ENCODE data around the gene KAZALD1.

KAZALD1 gene

DNA sequence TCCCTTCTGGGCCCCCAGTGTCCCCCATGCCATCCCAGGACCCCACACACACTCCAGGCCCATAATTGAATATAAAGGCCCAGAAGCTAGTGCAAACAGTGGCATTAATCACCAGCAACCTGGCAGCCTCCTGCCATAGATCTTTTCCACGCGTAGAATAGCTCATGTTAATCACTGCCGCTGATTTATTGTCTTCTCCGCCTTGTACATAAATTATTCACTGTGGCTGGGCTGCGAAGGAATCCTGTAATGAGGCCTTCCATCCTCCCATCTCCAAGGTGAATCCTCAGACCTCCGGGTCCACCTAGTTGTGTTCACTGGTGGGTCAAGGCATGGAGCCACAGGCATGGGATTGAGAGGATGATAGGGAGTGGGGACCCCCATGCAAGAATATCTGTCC is 33.2 kb downstream of the KAZALD1 start:
- no peak for DNase-seq (ENCODE audit: low spot score)

DNA sequence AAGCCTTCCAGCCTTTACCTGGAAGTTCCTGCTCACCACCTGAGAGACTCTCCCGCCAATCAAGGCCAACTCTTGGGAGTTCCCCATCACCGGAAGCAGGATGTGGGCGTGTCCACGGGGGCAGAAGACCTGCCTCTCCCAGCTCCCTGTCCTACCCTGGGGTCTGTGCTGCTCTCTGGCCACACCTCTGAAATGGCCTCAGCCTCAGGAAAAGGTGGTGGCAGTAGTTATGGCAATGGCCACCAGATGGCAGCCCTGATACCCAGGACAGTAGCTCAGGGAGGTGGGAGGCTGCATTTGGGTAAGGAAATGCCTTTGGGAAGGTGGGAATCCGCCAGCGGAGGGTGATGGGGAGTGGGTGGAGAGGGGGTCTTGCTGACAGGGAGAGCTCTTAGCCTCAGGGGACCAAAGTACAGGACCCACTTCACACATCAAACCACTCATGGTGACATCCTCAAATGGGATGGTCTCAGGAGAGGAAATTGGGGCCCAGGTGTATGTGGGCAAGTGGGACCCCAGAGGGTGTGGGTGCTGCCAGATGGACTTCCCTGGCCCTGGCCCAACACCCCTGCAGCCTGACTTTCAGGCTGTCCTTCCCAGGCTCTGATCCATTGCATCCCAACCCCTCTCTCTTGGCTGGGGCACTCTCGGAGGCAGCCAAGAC is 33.9 kb downstream of the KAZALD1 start:
- DNase-seq (ENCODE audit: low spot score): peak; percentile 85

DNA sequence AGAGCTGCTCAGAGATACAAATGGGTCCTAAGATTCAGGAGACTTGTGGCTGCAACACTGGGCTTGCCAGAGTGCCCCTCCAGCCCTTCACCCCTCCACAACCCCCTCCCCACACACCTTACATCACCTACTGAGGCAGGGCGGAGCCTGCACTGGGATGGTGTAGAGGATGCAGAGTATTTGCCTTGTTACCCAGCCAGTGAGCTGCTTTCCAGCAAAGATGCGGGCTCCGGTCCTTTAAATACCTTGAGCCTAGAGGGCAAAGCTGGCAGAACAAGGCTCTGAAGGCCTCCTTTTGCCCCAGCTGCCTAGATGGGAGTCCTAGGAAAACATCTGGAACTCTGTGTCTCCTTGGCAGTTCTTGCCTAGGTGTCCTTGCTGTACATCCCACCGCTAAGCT is 34.6 kb downstream of the KAZALD1 start:
- DNase-seq (ENCODE audit: low spot score): no peak

DNA sequence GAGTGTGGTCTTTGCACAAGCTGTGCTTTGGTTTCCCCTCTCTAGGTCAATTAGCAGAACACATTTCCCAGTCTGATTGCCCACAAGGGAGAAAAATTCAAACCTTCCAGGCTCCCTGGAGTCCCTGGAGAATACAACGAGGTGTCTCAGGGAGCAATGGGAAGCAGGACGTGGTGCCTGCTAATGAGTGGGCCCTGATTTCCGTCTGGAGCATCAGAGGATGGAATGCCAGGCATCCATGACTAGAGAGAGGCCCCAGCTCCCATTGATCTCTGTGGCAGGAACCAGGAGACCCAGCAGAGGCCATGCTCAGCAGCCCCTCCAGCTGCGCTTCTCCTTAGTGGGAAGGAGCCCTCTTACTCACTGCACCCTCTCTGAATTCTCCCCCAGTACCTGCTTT is 36.1 kb downstream of the KAZALD1 start:
- no peak for DNase-seq (ENCODE audit: low spot score)

DNA sequence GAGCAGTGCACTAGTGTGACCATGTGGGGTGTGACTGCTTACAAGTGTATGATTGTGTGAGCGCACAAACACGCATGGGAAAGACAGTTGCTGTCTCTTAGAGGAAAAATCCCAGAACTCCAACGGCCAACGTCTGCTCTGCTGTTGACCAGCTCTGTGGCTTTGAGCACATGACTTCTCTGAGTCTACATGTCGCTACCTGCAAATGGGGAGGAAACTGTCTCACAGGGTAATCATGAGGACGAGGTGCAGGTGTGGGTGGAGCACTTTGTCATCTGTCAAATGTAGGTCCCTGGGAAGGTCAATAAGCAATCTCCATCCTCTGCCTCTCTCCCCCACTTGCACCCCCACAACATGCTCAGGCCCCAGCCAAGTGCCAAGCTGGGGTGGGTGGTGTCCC is 38.1 kb downstream of the KAZALD1 start:
- DNase-seq (ENCODE audit: low spot score): no peak

DNA sequence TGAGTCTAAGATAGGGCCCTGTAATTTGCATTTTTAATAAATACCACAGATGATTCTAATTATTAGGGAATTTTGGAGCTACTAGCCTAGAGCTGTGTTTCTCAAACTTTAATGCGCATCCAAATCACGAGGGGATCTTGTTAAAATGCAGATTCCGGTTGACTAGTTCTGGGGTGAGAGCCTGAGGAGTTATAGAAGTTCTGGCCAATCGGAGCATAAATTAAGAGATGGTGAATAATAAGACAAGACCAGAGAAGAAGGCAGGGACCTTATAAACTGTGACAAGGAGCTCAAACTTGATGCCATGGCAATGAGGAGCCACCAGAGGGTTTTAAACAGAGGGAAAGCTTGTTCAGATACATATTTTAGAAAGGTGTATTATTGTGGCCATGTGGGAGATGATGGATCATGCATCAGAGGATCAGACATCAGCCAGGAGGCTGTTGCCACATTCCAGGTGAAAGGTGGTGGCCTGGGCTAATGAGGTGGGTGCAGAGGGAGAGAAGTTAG is 39.6 kb downstream of the KAZALD1 start:
- DNase-seq (ENCODE audit: low spot score): no peak

DNA sequence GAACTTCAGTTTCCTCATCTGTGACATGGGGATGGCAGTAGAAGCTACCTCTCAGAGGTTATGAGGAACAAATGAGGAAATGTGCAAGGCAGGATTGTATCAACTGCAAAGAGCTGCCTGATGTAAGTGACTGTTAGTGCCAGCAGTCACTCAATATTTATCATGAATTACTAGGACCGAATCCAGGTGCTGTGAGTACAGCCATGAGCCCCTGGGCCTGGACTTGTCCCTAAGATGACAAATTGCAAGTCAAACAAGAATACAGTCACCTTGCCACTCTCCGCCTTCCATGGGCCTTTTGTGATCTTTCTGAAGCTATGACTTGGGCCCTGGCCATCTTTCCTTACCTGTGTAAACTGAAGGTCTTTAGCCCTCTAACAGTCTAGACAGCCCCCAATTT is 41.6 kb downstream of the KAZALD1 start:
- no peak for DNase-seq (ENCODE audit: low spot score)

DNA sequence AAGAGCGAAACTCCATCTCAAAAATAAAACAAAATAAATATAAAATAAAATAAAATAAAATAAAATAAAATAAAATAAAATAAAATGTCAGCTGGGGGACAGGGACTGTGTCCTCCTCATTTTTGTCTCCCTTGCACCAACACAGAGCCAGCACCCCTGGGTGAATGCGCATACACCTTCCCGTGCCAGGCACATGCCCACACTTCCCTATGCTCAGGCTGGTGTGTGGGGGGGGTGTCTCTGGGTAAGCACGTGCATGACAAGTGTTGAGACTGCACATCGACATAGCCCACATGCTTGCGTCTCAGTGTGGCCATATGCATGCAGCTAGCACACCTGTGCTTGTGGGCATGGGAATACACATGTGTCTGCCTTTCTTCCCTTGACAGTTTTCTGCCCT is 44.6 kb downstream of the KAZALD1 start:
- DNase-seq (ENCODE audit: low spot score): no peak

DNA sequence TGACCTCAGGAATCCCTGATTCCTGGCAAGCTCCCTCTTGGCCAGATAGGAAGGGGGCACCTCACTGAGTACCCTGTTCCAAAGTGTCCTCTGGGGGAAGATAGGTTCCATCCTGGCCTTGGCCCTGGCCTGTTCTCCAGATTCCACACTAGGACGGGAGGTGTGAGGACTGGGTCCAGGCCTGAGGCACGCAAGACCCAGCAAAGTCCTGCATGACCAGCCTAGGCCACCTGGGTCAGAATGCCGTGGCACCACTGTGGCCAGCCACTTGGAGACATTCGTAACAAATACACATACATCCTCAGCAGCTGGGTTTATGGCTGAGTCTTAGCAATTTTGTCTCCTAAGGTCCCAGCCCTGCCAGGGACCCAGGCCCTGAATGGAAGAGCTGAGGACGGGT is 46.0 kb downstream of the KAZALD1 start:
- DNase-seq (ENCODE audit: low spot score): no peak

DNA sequence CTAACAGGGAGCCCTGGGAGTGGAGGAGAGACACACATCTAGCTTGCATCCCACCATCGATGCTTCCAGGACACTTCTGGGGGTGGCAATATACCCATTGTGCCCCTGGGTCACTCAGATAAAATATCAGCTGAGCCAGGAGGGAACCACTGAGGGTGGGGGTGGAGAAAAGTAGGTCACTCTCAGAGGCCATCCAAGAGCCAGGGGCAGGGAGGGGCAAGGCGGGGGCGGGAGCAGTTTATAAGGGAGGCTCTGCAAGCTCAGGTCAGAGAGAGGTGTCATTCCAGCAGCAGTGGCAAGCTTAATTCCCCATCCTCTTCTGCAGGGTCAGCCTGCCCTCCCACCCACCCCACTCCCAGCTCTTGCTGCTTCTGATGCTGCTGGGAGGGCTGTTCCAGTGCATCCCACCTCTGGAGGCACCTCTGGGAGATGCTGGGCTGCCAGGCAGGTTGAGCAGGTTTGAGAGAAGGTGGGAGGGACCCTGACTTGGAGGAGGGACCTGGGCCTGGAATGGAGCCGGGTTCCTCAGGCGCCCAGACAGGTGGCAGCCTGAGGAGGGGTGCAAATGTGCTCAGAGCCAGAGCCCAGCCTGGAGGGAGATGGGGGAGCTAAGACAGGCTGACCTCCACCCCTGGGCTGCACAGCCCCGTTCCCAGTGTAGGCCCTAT is 49.2 kb downstream of the KAZALD1 start:
- DNase-seq (ENCODE audit: low spot score): no peak

DNA sequence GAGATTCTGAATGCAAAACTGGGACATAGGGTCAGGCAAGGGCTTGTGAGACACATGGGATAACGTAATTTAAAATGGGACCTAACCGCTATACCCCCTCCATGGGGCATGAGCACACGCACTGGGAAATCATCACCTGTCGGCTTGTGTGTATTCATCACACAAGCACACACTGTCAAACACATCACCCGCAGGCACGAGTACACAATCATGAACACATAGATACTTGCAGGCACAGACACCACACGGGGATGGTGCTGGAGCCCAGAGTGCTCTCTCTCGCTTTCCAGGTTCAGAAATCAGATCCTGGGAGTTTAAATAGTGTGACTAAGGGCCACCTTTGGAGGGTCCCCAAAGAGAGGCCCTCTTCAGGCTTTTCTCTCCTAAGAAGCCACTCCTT is 49.8 kb downstream of the KAZALD1 start:
- no peak for DNase-seq (ENCODE audit: low spot score)

DNA sequence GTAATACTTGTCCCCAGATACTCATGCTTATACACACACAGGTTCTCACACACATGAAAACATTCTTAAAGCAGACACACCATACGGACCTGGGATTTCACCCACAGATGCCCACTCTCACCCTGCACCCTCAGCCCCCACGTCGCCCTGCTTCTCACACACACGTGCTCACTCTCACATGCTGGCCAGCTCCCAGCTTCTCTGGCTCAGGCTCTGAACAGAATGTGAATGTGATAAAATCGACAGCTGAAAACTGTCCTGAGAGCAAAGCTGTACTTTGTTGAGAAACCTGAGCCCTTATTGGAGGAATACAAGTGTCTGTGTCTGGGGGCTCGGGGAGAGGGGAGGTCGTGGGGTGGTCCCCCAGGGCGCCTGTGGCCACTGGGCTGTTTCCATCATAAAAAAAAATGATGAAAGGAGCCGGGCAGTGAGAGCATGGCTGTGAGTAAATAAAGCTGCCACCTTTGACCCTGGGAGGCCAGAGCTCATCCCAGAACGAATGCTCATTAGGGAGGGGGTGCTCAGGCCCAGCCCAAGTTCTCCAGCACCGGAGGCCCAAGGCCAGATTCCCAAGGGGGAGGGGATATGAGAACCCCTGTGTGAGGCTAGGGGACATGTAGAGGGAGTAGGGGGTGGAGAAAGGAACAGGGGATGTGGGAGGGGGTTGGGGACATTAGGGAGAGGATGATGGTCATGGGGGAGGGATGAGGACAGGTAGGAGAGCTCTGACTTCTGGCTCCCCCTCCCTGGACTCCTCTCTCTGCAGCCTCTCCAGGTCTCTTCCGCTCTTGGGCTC is 51.2 kb downstream of the KAZALD1 start:
- peak; percentile 70 for DNase-seq (ENCODE audit: low spot score)

DNA sequence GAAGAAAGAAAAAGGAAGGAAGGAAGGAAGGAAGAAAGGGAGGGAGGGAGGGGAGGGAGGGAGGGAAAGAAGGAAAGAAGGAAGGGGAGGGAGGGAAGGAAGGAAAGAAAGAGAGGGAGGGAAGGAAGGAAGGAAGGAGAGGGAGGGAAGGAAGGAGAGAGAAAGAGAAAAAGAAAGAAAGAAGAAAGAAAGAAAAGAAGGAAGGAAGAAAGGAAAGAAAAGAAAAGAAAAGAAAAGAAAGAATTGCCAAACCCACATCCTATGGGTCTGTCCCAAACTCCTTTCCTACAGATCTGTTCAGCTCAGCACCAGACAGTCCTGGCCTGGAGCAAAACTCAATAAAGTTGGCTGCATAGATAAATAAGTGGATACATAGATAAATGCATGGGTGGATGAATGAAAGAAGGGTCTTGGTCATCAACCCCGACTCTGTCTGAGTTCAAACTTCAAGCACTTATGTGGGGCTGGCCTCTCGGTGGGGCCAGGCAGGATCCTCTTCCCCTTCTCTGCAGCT is 52.2 kb downstream of the KAZALD1 start:
- DNase-seq (ENCODE audit: low spot score): no peak

DNA sequence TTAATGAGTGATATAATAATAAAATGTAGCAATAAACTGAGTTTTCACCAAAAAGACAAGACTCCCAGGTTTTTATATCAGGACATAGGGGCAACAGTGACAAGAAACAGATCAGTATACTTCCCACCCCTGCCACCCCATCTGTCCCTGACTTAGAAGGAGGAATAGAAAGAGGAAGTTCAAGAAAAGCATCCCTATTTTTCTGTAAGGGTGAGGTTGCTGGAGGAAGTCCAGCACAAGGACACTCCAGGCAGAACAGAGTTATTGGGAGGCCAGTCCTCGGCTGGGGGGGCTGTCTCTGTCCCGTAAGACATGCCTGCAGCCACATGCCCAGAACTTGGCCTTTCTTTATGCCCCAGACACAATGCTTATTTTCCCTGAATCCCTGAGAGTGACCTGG is 52.9 kb downstream of the KAZALD1 start:
- DNase-seq (ENCODE audit: low spot score): no peak
